Endothelial cell (in vitro differentiated cells): ENCODE results near the gene N4BP2. TPM values are rescaled to one million over a fixed set of nuclear protein-coding genes. Genes with fewer than 3 reads are reported as not detected.
A peak's percentile ranks its signal among the peaks of the same experiment; 100 is the strongest.

Experiments
- DNase-seq: peaks from one replicate; pipeline ENCODE4 v3.0.0; 2021; ENCODE audit warnings: low spot score
- H3K27ac Mint-ChIP-seq: one replicate; pipeline ENCODE4 v1.8.0; 2021; ENCODE audit warnings: mixed read lengths, inconsistent platforms; ENCODE audit not compliant: unreplicated experiment
- H3K27me3 Mint-ChIP-seq: one replicate; pipeline ENCODE4 v1.8.0; 2021; ENCODE audit warnings: mild to moderate bottlenecking, moderate library complexity, mixed read lengths, inconsistent platforms; ENCODE audit not compliant: unreplicated experiment
- H3K36me3 Mint-ChIP-seq: one replicate; pipeline ENCODE4 v1.8.0; 2021; ENCODE audit warnings: mild to moderate bottlenecking, low read depth, mixed read lengths, inconsistent platforms; ENCODE audit not compliant: unreplicated experiment
- H3K4me1 Mint-ChIP-seq: one replicate; pipeline ENCODE4 v1.8.0; 2021; ENCODE audit warnings: mild to moderate bottlenecking, mixed read lengths, inconsistent platforms; ENCODE audit not compliant: unreplicated experiment
- H3K4me3 Mint-ChIP-seq: one replicate; pipeline ENCODE4 v1.8.0; 2021; ENCODE audit warnings: mild to moderate bottlenecking, mixed read lengths, inconsistent platforms; ENCODE audit not compliant: unreplicated experiment
- H3K9me3 Mint-ChIP-seq: one replicate; pipeline ENCODE4 v1.8.0; 2021; ENCODE audit warnings: mixed read lengths, inconsistent platforms; ENCODE audit not compliant: unreplicated experiment
- total RNA-seq: library from RNA; stranded (reverse); fragmentation: NEBNext Ultra II Directional; extraction: Animal tissue kit (Norgen Biotek cat#: 25700); gene quantifications from one replicate; pipeline ENCODE4 v1.2.1, GENCODE V29; 2021; ENCODE audit not compliant: unreplicated experiment
- TF ChIP-seq, protein P1 (sequence below): fragments of 200-600 bp; sonication (generic); IDR thresholded peaks from one replicate; pipeline ENCODE4 v1.5.0; 2021; ENCODE audit warnings: antibody characterized with exemption; ENCODE audit not compliant: unreplicated experiment

N4BP2 gene
- total RNA-seq, 1 donor from 2014 or later = 24.9 TPM

DNA sequence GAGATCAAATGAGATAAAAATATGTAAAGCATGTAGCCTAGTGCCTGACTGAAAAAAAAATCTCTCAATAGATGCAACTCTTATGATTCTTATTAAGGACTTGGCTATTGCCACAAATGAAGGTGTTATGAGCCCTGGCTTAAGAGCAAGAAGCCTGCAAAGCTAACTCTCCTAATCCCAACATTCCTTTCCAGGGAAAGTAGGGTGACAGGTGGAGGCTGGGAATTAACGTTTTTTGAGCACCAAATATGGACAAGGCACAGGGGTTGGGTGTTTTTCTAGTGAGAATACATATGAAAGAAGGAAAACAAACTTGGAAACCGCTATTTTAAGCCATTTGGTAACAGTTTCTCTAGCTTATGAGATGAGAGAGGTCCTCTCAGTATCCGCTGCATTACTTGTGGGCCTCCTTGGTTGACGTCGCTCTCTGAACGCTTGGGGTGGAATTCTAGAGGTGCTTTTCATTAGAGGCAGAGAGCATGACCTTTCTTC lies 142.6 kb downstream of the N4BP2 start:
- Mint-ChIP-seq H3K27ac (no peak overlapping the region), H3K36me3 (no peaks in the 10 kb centered on the region), H3K4me1 (peaks cover 59% of the 10 kb centered on the region), H3K4me3 (peak overlapping the region; percentile 89), H3K9me3 (no peaks in the 10 kb centered on the region), H3K27me3 (peaks cover 7% of the 10 kb centered on the region)
- TF ChIP-seq, protein P1, sequence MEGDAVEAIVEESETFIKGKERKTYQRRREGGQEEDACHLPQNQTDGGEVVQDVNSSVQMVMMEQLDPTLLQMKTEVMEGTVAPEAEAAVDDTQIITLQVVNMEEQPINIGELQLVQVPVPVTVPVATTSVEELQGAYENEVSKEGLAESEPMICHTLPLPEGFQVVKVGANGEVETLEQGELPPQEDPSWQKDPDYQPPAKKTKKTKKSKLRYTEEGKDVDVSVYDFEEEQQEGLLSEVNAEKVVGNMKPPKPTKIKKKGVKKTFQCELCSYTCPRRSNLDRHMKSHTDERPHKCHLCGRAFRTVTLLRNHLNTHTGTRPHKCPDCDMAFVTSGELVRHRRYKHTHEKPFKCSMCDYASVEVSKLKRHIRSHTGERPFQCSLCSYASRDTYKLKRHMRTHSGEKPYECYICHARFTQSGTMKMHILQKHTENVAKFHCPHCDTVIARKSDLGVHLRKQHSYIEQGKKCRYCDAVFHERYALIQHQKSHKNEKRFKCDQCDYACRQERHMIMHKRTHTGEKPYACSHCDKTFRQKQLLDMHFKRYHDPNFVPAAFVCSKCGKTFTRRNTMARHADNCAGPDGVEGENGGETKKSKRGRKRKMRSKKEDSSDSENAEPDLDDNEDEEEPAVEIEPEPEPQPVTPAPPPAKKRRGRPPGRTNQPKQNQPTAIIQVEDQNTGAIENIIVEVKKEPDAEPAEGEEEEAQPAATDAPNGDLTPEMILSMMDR = no peak
- DNase-seq = no peak

DNA sequence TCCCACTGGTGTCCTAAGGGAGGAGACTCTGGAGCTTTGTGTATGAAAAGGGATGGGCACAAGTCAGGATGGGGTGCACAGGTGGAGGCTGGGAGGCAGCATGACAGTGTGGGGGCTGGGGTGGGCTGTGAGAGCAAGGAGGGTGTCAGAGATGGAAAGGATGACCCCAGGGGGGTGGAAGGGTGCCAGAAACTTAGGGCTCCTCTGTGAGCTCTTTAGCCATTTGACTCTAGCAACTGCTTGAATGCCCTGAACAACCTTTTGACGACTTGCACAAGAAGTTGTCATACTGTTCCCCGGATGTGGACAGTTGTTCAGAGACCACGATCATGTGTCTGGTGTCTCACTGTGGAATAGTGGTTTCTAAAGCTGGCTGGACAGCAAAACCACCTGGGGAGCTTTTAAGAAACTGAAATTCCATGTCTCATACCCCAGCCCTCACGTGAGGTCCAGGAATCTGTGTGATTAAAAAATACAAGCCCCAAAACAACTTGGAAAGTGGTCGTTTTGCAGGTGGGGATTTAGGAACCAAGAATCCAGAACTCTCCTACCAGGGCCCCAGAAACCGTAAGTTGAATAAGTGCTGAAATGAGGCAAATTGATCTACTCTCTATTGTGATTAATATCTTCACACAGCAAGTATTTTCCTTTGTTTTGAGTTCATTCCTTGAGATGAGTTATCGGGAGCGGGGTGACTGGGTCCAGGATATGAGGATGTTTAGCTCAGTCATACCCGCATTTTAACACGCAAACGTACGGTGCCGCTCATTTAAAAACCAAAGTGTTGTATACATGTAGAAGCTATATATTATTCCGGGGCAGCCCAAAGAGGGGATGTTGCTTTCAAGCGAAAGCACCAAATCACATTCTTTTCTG lies 143.6 kb downstream of the N4BP2 start:
- Mint-ChIP-seq H3K4me1 (peaks cover 63% of the 10 kb centered on the region), H3K27ac (no peak overlapping the region), H3K4me3 (no peak overlapping the region), H3K27me3 (peaks cover 7% of the 10 kb centered on the region), H3K36me3 (no peaks in the 10 kb centered on the region), H3K9me3 (no peaks in the 10 kb centered on the region)
- TF ChIP-seq, protein P1 = no peak
- no peak for DNase-seq

DNA sequence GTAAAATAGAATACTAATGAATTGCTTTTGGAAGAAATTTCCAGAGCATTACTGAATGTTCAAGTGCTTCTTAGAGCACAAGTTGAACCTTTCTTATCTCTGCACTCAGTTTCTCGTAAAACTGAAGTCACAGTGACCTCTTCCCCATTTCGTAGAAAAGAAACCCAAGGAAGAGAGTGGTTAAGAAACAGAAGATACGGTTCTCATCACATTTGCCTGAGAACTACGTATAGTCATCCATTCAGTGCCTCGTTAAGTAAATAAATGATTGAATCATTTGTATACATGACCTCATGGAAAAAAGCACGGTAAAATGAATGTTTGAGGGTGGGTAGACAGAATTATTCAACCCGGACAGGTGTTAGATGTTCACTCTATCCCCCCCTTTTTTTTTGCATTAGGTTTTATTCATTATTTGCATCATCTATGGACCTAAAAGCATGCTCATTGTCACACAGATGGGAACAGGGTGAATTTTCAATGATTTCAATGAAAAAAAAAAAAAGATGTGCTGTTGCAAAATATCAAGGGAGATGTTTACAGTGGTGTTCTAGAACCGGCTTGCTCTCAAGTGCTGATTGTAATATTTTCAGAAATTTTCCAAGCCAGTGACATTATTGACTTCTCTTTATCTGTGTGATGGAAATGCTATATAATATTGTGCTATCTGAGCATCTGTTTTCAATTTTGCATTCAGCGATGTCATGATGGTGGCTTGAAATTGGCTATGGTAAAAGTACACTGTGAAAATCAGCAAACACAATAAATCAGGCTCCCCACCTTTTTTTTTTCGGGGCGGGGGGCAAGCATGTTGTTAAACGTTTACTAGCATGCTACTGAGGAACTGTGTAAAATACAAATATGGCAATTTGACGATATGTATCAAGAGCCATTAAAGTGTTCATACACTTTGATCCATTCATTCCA lies 144.5 kb downstream of the N4BP2 start:
- Mint-ChIP-seq H3K36me3 (no peaks in the 10 kb centered on the region), H3K4me3 (no peak overlapping the region), H3K27me3 (peaks cover 7% of the 10 kb centered on the region), H3K27ac (no peak overlapping the region), H3K4me1 (peaks cover 70% of the 10 kb centered on the region), H3K9me3 (no peaks in the 10 kb centered on the region)
- no peak for DNase-seq
- TF ChIP-seq, protein P1 = no peak

DNA sequence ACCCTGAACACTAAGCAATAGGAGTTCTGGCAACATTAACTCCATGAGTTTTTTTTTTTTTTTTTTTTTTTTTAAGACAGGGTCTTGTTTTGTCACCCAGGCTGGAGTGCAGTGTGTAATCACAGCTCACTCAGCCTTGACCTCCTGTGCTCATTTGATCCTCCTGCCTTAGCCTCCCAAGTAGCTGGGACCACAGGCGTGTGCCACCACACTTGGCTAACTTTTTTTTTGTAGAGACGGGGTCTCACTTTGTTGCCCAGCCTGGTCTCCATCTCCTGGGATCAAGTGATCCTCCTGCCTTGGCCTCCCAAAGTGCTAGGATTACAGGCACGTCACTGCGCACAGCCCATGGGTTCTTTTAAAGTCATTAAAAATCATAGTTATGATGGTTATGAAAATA lies 145.2 kb downstream of the N4BP2 start:
- Mint-ChIP-seq H3K27ac (no peak overlapping the region), H3K27me3 (peaks cover 4% of the 10 kb centered on the region), H3K9me3 (no peaks in the 10 kb centered on the region), H3K4me1 (peaks cover 70% of the 10 kb centered on the region), H3K36me3 (no peaks in the 10 kb centered on the region), H3K4me3 (no peak overlapping the region)
- TF ChIP-seq, protein P1 = no peak
- DNase-seq = no peak
